Fibroblast of lung (primary cell): Measurements from ENCODE around the gene EFCAB6.

ENCODE experiments used
- EZH2 ChIP-seq: IDR thresholded peaks from 2 replicates; pipeline ENCODE4 v1.5.1; 2012; ENCODE audit warnings: low read length, control low read depth, mild to moderate bottlenecking; ENCODE audit errors: missing control alignments
- TF ChIP-seq, protein P1 (sequence below), 2 donors: IDR thresholded peaks in 1 of 2; conservative IDR thresholded peaks in 1 of 2; 1 replicate in 1 of 2; 2 replicates in 1 of 2; pipeline ENCODE4 v1.5.1; 2011 to 2012; ENCODE audit warnings: low read length in 2 of 2, control low read depth in 1 of 2, inconsistent platforms in 1 of 2, low read depth in 1 of 2, mild to moderate bottlenecking in 1 of 2

DNA sequence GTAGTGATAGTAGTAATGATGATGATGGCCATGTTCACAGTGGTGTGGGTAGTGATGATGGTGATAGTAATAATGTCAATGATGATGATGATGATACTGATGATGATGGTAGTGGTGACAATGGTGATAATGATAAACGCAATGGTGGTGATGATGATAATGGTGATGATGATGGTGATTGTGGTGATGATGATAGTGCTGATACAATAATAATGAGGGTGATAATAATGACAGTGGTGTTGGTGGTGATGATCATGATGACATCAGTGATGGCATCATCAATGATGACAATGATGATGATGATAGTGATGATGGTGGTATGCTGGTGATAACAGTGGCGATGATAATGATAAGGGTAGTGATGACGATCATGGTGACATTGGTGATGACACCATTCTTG lies 308.0 kb downstream of the EFCAB6 start:
- TF ChIP-seq, protein P1, sequence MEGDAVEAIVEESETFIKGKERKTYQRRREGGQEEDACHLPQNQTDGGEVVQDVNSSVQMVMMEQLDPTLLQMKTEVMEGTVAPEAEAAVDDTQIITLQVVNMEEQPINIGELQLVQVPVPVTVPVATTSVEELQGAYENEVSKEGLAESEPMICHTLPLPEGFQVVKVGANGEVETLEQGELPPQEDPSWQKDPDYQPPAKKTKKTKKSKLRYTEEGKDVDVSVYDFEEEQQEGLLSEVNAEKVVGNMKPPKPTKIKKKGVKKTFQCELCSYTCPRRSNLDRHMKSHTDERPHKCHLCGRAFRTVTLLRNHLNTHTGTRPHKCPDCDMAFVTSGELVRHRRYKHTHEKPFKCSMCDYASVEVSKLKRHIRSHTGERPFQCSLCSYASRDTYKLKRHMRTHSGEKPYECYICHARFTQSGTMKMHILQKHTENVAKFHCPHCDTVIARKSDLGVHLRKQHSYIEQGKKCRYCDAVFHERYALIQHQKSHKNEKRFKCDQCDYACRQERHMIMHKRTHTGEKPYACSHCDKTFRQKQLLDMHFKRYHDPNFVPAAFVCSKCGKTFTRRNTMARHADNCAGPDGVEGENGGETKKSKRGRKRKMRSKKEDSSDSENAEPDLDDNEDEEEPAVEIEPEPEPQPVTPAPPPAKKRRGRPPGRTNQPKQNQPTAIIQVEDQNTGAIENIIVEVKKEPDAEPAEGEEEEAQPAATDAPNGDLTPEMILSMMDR (conservative IDR thresholded peaks at IDR 0.05 in 1 of 2, IDR thresholded peaks at IDR 0.05 in 1 of 2; ENCODE audit: low read depth in 1 of 2, low read length in 2 of 2): no peak
- TF ChIP-seq EZH2: no peak
